HG02973 (cell line): ENCODE results near the gene RIMS1.
"Not testable (repeated sequence)": the region's sequence is repeated elsewhere in the genome, so short reads cannot be mapped to it uniquely, and the experiment has no call there.

Experiments used
- ATAC-seq: cut with Tn5 transposase; IDR thresholded peaks from one replicate; pipeline ENCODE4 v1.9.1; 2021; ENCODE audit warnings: moderate library complexity; ENCODE audit not compliant: unreplicated experiment

The RIMS1 gene

GRCh38 chr6:72321788-72322187 lies 435.4 kb downstream of the RIMS1 start:
- no peak for ATAC-seq

DNA sequence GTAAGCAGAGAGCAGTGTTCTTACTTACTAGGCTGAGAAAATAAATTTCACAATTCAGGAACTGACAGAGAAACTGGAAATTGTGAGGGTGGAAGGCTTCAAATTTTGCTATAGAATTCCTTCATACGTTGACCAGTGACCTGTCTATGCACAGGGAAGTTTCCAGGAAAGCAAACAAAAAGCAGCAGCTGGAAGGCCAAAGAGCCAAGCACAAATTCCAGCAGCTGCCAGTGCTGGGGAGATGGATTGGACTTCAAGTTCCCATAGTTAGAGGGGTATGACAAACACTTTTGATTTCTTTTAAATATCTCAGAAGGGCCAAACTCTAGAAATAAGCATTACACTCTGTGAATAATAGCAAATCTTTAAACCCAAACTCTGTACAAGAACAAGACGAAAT lies 436.4 kb downstream of the RIMS1 start:
- no peak for ATAC-seq

DNA sequence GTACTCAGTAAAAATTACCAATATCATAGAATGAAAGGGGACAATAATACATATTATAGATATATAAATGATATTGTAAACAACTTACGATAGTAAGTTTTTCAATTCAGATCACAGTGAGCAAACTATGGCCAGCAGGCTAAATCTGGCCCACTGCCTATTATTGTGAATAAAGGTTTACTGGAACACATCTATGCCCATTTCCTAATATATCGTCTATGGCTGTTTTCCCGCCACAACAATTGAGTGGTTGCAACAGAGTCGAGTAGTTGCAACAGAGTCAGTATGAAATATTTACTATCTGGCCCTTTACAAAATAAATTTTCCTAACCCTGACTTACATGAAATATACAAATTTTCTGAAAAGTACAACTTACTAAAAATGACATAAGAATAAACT lies 438.2 kb downstream of the RIMS1 start:
- ATAC-seq, result no peak

- ATAC-seq, result no peak
These were observed 442.4 kb downstream of the RIMS1 start for GRCh38 chr6:72328775-72329174.

DNA sequence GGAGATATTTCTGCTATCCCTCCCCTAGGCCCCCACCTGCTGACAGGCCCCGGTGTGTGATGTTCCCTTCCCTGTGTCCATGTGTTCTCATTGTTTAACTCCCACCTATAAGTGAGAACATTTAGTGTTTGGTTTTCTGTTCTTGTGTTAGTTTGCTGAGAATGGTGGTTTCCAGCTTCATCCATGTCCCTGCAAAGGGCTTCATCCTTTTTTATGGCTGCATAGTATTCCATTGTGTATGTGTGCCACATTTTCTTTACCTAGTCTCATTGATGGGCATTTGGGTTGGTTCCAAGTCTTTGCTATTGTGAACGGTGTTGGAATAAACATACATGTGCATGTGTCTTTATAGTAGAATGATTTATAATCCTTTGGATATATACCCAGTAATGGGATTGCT lies 448.9 kb downstream of the RIMS1 start:
- ATAC-seq, result not testable (repeated sequence)

DNA sequence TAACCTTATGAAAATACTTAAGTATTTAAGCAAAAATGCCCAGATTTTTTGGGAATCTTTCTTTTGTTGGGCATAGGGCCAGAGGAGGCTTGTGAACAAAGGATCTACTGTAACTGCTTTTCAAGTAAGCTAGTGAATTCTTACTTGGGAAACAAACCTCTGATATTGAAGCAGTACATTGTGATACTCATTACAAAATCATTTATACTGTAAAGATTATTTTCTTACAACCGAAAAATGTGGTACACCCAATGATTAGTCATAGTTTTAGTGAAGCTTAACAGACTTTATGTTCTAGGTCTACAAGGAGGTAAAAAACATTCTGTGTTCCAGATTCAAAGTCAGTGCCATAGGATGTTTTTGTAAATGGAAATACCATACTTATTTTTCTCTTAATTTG lies 462.6 kb downstream of the RIMS1 start:
- ATAC-seq, result no peak

GRCh38 chr6:72350296-72350881 lies 464.0 kb downstream of the RIMS1 start:
- no peak for ATAC-seq

GRCh38 chr6:72363844-72364740 lies 477.7 kb downstream of the RIMS1 start:
- ATAC-seq, result no peak

- ATAC-seq, result peak; percentile 43
These were observed 479.4 kb downstream of the RIMS1 start for GRCh38 chr6:72365773-72366172.

DNA sequence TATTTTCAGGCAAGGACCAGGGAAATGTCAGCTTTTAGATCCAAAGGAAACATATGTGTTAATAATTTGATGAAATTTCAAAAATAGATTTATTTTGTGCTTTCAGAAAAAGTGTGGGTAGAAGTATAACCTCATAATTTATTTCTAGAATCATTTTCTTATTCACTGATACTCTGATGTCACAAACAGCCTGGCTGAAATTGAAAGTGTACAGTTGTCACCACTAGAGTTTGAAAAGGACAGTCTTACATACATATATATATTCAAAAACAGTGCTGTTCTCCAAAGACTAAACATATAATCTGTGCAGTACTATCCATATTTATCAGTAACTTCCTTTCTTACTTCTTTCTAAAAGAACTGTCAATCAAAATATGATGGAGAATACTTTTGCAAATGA lies 481.1 kb downstream of the RIMS1 start:
- no peak for ATAC-seq

DNA sequence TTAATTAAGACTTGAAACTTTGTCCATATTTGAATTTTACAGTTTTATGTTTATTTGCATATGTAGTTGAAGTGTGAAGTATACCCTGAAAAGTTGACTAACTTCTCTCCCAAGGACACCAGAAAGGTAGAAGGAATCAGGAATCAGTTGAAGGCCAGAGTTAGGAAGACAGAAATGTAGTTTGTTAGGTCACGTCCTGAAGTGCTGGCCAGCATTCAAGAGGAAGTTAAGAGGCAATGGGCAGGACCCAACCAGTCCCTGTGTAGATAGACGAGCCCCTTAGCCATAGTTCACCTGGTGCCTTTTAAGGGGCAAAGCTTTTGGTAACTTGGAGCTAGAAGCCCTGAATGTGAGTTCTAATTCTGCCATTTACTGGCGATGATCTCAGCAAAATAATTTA lies 485.1 kb downstream of the RIMS1 start:
- ATAC-seq, result no peak

DNA sequence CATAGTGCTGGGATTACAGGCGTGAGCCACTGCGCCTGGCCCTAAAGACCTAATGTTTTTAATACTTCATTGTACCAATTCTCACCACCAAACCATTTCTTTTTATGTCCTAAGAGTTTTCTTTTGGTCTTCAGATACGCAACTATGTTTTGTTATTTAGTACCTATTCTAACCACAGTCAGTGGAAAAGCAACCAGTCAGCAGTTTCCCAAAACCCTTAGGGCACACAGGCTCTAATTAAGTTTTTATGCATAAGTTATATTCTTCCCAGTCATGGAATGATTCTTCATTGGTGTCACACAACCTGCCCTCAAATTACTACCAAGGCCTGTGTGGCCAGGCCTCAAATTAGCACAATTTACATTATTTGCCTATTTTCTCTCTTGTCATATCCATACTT lies 487.8 kb downstream of the RIMS1 start:
- ATAC-seq, result no peak

DNA sequence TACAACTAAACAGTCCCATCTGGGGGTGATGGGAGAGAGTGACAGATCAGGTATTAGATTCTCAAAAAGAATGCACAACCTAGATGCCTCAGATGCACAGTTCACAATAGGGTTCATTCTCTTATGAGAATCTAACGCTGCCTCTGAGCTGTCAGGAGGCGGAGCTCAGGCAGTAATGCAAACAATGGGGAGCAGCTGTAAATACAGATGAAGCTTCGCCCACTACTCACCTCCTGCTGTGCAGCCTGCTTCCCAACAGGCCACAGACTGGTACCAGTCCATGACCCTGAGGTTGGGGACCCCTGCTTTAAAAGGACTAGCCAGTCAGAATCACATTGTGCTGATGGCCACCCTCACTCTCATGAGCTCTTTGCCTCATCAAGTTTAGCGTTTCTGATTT lies 488.5 kb downstream of the RIMS1 start:
- no peak for ATAC-seq

GRCh38 chr6:72376736-72377135 lies 490.4 kb downstream of the RIMS1 start:
- ATAC-seq, result no peak

DNA sequence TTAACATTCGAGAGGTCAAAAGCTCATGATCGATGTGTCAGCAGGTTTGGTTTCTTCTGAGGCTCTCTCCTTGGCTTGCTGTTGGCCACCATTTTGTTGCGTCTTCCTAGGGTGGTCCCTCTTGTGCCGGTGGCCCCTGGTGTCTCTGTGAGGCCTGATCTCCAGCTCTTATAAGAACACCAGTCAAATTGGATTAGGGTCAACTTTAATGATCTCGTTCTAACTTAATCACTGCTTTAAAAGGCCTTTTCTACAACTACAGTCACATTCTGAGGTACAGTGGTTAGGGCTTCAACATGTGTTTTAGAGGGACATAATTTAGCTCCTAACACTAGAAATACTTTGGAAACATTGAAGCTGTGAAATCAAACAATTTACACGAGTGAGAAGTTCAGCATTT lies 494.7 kb downstream of the RIMS1 start:
- ATAC-seq, result no peak

DNA sequence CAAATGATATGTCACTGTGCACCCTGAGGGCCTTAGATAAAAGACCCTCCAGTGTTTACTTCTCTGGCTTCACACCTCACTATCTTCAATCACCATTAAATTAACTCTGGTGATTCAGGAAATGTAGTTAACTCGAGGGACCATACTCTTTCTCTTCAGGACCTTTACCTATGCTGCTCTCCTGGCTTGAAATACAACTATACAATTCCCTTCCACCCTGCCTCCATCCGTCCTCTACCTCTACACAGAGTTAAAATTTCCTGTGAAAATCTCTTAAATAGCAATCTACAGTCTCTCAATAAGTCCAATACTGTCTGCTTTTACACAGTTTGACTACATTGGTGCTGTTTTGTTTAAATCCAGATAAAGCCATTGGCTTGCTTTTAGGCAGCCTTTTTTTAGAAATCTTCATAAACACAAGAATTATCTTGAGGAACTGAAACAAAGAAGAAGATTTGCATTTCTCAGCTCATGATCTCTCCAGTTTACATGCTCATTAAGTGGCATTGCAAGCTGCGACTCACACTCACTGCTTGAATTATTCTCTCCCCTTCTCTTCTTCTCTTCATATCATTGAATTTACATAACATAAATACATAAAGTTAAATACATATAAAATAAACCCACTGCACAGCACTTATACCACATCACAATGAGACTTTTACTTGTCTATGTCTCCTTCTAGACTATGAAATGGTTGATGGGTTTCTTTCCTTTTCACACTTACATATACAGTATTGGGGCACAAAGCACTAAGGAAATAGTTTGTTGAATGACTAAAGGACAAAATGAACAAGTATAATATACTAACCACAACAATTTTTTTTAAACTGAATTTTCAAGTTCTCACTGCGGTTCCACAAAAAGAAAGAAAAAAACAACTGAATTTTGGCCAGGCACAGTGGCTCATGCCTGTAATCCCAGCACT lies 496.5 kb downstream of the RIMS1 start:
- ATAC-seq, result peak; percentile 97

GRCh38 chr6:72386324-72386723 lies 500.0 kb downstream of the RIMS1 start:
- no peak for ATAC-seq

- no peak for ATAC-seq
These were observed 503.3 kb downstream of the RIMS1 start for GRCh38 chr6:72389698-72390097.

- ATAC-seq, result no peak
These were observed 504.2 kb downstream of the RIMS1 start for GRCh38 chr6:72390548-72390947.

DNA sequence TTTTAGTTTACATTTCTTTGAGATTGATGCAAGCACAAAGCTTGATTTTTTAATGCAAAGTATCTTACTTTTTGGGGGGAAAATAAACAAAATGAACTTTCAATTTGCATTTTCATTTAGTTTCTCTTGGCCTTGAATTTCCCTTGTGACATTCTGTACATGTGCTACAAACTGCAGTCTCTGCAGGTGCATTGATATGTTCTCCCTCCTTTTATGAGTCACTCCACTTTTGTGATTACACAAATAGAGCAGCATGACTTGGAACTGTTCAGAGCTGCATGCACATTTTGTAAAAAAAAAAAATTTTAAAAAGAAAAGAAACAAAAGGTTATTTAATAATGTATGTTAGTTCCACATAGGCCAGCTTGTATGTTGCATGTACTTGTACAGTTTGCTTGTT lies 515.5 kb downstream of the RIMS1 start:
- ATAC-seq, result no peak

GRCh38 chr6:72403413-72403812 lies 517.1 kb downstream of the RIMS1 start:
- no peak for ATAC-seq
